Mesenchymal stem cell (in vitro differentiated cells and primary cell): ENCODE results near the gene RPS5.
"Not testable (repeated sequence)": the region's sequence is repeated elsewhere in the genome, so short reads cannot be mapped to it uniquely, and the experiment has no call there.

ENCODE experiments used
- DNase-seq: peaks from one replicate; pipeline ENCODE4 v3.0.0-alpha.2; 2013
- H2AFZ ChIP-seq: one replicate; pipeline ENCODE4 v1.6.1; 2013; ENCODE audit warnings: low read depth, mild to moderate bottlenecking, control low read depth, inconsistent platforms, low read length, moderate library complexity
- H2AK5ac ChIP-seq: 2 replicates; pipeline ENCODE4 v1.6.1; 2013; ENCODE audit warnings: low read length, moderate library complexity, mild to moderate bottlenecking, inconsistent platforms; ENCODE audit not compliant: severe bottlenecking
- H2BK120ac ChIP-seq: one replicate; pipeline ENCODE4 v1.6.1; 2013; ENCODE audit warnings: low read depth, mild to moderate bottlenecking, inconsistent platforms, low read length, moderate library complexity
- H2BK12ac ChIP-seq, 2 experiments: one replicate each; pipeline ENCODE4 v1.6.1; 2013; ENCODE audit warnings: inconsistent platforms in 2 of 2, low read length in 2 of 2, mild to moderate bottlenecking in 2 of 2, moderate library complexity in 2 of 2, control low read depth in 1 of 2
- H2BK15ac ChIP-seq: one replicate; pipeline ENCODE4 v1.6.1; 2013; ENCODE audit warnings: mild to moderate bottlenecking, low read depth, inconsistent platforms; ENCODE audit not compliant: poor library complexity, severe bottlenecking
- H2BK5ac ChIP-seq: 2 replicates; pipeline ENCODE4 v1.6.1; 2013; ENCODE audit warnings: low read depth, mild to moderate bottlenecking, low read length, control low read depth, inconsistent platforms; ENCODE audit not compliant: poor library complexity, severe bottlenecking
- H3K14ac ChIP-seq, 2 experiments: one replicate each; pipeline ENCODE4 v1.6.1; 2013; ENCODE audit warnings: inconsistent platforms in 2 of 2, low read length in 2 of 2, control low read depth in 1 of 2, mild to moderate bottlenecking in 1 of 2, moderate library complexity in 1 of 2
- H3K18ac ChIP-seq, 2 experiments: one replicate each; pipeline ENCODE4 v1.6.1; 2013; ENCODE audit warnings: inconsistent platforms in 2 of 2, low read length in 2 of 2, control low read depth in 1 of 2, low read depth in 1 of 2, mild to moderate bottlenecking in 1 of 2
- H3K23ac ChIP-seq, 2 experiments: one replicate each; pipeline ENCODE4 v1.6.1; 2013; ENCODE audit warnings: inconsistent platforms in 2 of 2, low read length in 2 of 2, mild to moderate bottlenecking in 2 of 2, moderate library complexity in 2 of 2, control low read depth in 1 of 2
- H3K27ac ChIP-seq: 2 replicates; pipeline ENCODE4 v1.5.1; 2013; ENCODE audit warnings: mild to moderate bottlenecking, moderate library complexity, low read length, control low read depth, inconsistent platforms; ENCODE audit not compliant: poor library complexity, severe bottlenecking
- H3K27me3 ChIP-seq, 2 experiments: 2 replicates each; pipeline versions ENCODE4 v1.6.1 to v1.7.0; 2013; ENCODE audit warnings: low read length in 2 of 2, mild to moderate bottlenecking in 2 of 2, moderate library complexity in 2 of 2, control low read depth in 1 of 2, inconsistent platforms in 1 of 2; ENCODE audit not compliant: control insufficient read depth in 1 of 2, insufficient read depth in 1 of 2
- H3K36me3 ChIP-seq, 2 experiments: 2 replicates each; pipeline versions ENCODE4 v1.6.1 to v1.7.0; 2013; ENCODE audit warnings: low read length in 2 of 2, control low read depth in 1 of 2, inconsistent platforms in 1 of 2, low read depth in 1 of 2, mild to moderate bottlenecking in 1 of 2; ENCODE audit not compliant: insufficient read depth in 2 of 2, control insufficient read depth in 1 of 2
- H3K4ac ChIP-seq, 2 experiments: one replicate each; pipeline ENCODE4 v1.6.1; 2013; ENCODE audit warnings: inconsistent platforms in 2 of 2, low read length in 2 of 2, mild to moderate bottlenecking in 2 of 2, moderate library complexity in 2 of 2, control low read depth in 1 of 2, low read depth in 1 of 2
- H3K4me1 ChIP-seq: 2 replicates; pipeline ENCODE4 v1.6.1; 2013; ENCODE audit warnings: low read depth, low read length, control low read depth; ENCODE audit not compliant: control insufficient read depth, insufficient read depth
- H3K4me2 ChIP-seq: 2 replicates; pipeline ENCODE4 v1.6.1; 2013; ENCODE audit warnings: low read length, mild to moderate bottlenecking, inconsistent platforms; ENCODE audit not compliant: poor library complexity, severe bottlenecking
- H3K4me3 ChIP-seq, 2 experiments: 2 replicates each; pipeline versions ENCODE4 v1.5.1 to v1.7.0; 2013; ENCODE audit warnings: low read length in 2 of 2, mild to moderate bottlenecking in 2 of 2, control low read depth in 1 of 2, low read depth in 1 of 2; ENCODE audit not compliant: insufficient read depth in 1 of 2
- H3K79me1 ChIP-seq: replicated peaks from 2 replicates; pipeline ENCODE4 v1.6.1; 2013; ENCODE audit warnings: mild to moderate bottlenecking, control low read depth, low read length, inconsistent platforms; ENCODE audit not compliant: poor library complexity, severe bottlenecking
- H3K9ac ChIP-seq: 2 replicates; pipeline ENCODE4 v1.7.0; 2013; ENCODE audit warnings: mild to moderate bottlenecking, low read length, moderate library complexity
- H3K9me3 ChIP-seq: 2 replicates; pipeline ENCODE4 v1.7.0; 2013; ENCODE audit warnings: mild to moderate bottlenecking, low read length; ENCODE audit not compliant: control insufficient read depth
- H4K8ac ChIP-seq: one replicate; pipeline ENCODE4 v1.6.1; 2013; ENCODE audit warnings: inconsistent platforms, mild to moderate bottlenecking, low read length, moderate library complexity
- H4K91ac ChIP-seq: one replicate; pipeline ENCODE4 v1.6.1; 2013; ENCODE audit warnings: mild to moderate bottlenecking, low read length, inconsistent platforms
- WGBS: methylation state at CpG from one replicate; pipeline ENCODE4 v1.1.7; 2013; ENCODE audit warnings: mixed read lengths; 5-methylcytosine and 5-hydroxymethylcytosine counted together

RPS5 gene

DNA sequence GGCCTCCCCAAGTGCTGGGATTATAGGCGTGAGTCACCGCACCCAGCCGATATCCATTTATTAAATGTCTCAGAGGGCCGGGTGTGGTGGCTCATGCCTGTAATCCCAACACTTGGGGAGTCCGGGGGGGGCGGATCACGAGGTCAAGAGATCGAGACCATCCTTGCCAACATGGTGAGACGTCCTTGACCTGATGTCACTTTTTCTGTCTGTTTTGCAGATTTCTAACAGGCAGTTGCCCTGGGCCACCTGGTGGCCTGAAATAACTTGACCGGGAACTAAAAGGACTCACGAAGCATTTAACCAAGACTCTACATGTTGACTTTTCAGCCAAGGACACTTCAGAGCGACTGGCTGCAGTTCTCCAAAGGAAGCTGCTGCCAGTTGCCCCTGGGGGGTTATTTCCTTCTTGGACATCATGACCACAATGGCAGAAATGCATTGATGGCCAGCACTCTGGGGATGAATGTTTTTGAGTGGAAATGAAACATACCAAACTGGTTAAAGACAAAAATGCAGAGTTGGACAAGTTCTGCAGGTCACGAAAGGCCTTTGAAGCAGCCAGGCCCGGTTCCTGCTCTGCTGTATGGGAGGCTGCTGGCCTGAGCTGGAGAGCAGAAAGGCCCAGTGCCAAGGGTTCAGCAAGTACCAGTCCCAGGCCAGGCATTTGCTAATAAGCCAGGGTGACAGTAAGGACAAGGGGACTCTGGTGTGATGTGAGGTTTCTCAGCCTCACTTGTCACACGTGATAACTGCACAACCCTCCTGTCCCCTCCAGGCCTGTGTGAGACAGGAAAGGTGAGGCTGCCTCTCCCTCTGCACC, 14.5 kb upstream of the RPS5 start:
- no peaks in the 10 kb centered on the region for H3K27me3 ChIP-seq
- DNase-seq: no peak
- no peak overlapping the region for H3K27ac ChIP-seq
- no peak overlapping the region for H2AFZ ChIP-seq
- H3K14ac ChIP-seq: no peak overlapping the region
- no peak overlapping the region for H2BK15ac ChIP-seq
- H3K4me1 ChIP-seq: peaks cover 3% of the 10 kb centered on the region
- H3K79me1 ChIP-seq: peaks cover 3% of the 10 kb centered on the region
- no peak overlapping the region for H2BK12ac ChIP-seq
- H4K91ac ChIP-seq: no peak overlapping the region
- no peaks in the 10 kb centered on the region for H3K9me3 ChIP-seq
- peaks cover 0 to 20% of the 10 kb centered on the region in 2 experiments for H3K36me3 ChIP-seq
- no peak overlapping the region for H3K23ac ChIP-seq
- H3K18ac ChIP-seq: no peak overlapping the region
- no peak overlapping the region for H2AK5ac ChIP-seq
- H2BK5ac ChIP-seq: no peak overlapping the region
- 80% methylated on average over 15 of the region's 15 CpGs for WGBS
- no peak overlapping the region for H4K8ac ChIP-seq
- no peak overlapping the region for H3K4me3 ChIP-seq
- no peak overlapping the region for H3K4me2 ChIP-seq
- no peak overlapping the region for H3K4ac ChIP-seq
- no peak overlapping the region for H2BK120ac ChIP-seq
- H3K9ac ChIP-seq: no peak overlapping the region

DNA sequence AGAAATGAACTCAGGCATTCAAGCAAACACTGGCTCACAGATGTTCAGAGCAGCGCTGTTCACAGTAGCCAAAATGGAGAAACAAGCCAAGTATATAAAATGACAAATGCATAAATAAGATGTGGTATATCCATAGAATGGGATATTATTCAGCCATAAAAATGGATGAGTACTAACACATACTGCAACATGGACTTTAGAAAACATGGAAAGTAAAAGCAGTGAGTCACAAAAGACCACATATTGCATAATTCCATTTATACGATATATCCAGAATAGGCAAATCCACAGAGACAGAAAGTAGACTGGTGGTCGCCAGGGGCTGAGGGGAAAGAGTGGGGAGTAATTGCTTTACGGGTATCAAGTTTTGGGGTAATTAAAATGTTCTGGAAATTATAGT, 12.9 kb upstream of the RPS5 start:
- H2AK5ac ChIP-seq: no peak overlapping the region
- peaks cover 6% of the 10 kb centered on the region for H3K4me1 ChIP-seq
- no peak overlapping the region for H3K9ac ChIP-seq
- H3K27ac ChIP-seq: no peak overlapping the region
- no peak overlapping the region for H2BK15ac ChIP-seq
- H3K14ac ChIP-seq: no peak overlapping the region
- H4K91ac ChIP-seq: no peak overlapping the region
- H3K4ac ChIP-seq: no peak overlapping the region
- no peak overlapping the region for H3K4me2 ChIP-seq
- H3K4me3 ChIP-seq: no peak overlapping the region
- no peaks in the 10 kb centered on the region for H3K9me3 ChIP-seq
- H2BK5ac ChIP-seq: no peak overlapping the region
- no peak overlapping the region for H3K18ac ChIP-seq
- WGBS: 77% methylated on average over 3 of the region's 4 CpGs
- H3K23ac ChIP-seq: no peak overlapping the region
- peak; percentile 44 for DNase-seq
- H4K8ac ChIP-seq: no peak overlapping the region
- H3K79me1 ChIP-seq: peaks cover 20% of the 10 kb centered on the region
- no peak overlapping the region for H2AFZ ChIP-seq
- no peak overlapping the region for H2BK120ac ChIP-seq
- H2BK12ac ChIP-seq: no peak overlapping the region
- no peaks in the 10 kb centered on the region for H3K27me3 ChIP-seq
- H3K36me3 ChIP-seq: peaks cover 0 to 6% of the 10 kb centered on the region in 2 experiments

DNA sequence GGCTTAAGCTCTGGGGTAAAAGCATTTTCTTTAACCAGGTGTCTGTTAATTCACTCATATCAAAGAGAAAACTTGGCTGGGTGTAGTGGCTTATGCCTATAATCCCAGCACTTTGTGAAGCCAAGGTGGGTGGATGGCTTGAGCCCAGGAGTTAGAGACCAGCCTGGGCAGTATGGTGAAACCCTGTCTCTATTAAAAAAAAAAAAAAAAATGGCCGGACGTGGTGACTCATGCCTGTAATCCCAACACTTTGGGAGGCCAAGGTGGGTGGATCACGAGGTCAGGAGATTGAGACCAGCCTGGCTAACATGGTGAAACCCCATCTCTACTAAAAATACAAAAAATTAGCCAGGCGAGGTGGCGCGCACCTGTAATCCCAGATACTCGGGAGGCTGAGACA, 10.3 kb upstream of the RPS5 start:
- H3K9ac ChIP-seq, H4K8ac ChIP-seq, H3K4me2 ChIP-seq, H2BK15ac ChIP-seq, H3K36me3 ChIP-seq, H3K23ac ChIP-seq, H3K14ac ChIP-seq, H3K27me3 ChIP-seq, H2AK5ac ChIP-seq, H3K9me3 ChIP-seq, H2BK120ac ChIP-seq, H2AFZ ChIP-seq, H3K4ac ChIP-seq, H2BK5ac ChIP-seq, H2BK12ac ChIP-seq, H3K4me3 ChIP-seq, H3K18ac ChIP-seq, H4K91ac ChIP-seq: not testable (repeated sequence)
- peak; percentile 44 for DNase-seq
- H3K27ac ChIP-seq: peak overlapping the region; percentile 22
- WGBS: 75% methylated on average over 7 of the region's 7 CpGs
- peaks cover 25% of the 10 kb centered on the region for H3K79me1 ChIP-seq
- peaks cover 18% of the 10 kb centered on the region for H3K4me1 ChIP-seq

DNA sequence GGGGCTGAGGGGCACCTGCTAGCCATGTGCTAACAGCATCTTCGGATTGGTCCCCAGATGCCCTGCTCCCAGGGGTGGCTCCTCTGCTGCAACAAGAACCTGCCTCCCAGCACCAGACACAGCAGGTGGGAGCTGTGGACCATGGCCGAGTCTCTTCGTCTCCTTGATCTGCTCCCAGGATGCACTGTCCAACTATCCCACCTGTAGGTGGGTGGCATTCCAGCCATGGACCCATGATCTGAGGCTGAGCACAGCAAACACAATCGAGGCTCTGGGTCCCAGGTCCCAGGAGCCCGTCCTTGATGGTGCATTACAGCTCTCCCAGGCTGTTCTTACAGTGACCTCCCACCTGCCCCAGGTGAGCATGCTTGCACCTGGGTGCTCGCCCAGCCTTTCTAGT, 7.8 kb upstream of the RPS5 start:
- peaks cover 26% of the 10 kb centered on the region for H3K4me1 ChIP-seq
- no peak overlapping the region for H3K9ac ChIP-seq
- no peak overlapping the region for H4K91ac ChIP-seq
- no peak overlapping the region for H2AK5ac ChIP-seq
- H2BK5ac ChIP-seq: no peak overlapping the region
- no peak overlapping the region for H2BK15ac ChIP-seq
- no peak overlapping the region for H3K14ac ChIP-seq
- no peak overlapping the region for H3K23ac ChIP-seq
- H3K9me3 ChIP-seq: no peaks in the 10 kb centered on the region
- H3K79me1 ChIP-seq: peaks cover 36% of the 10 kb centered on the region
- no peak overlapping the region for H3K4me2 ChIP-seq
- H3K36me3 ChIP-seq: peaks cover 0 to 10% of the 10 kb centered on the region in 2 experiments
- H4K8ac ChIP-seq: peak overlapping the region; percentile 79
- no peak overlapping the region for H3K4ac ChIP-seq
- 93% methylated on average over 6 of the region's 6 CpGs for WGBS
- peak overlapping the region in 1 of 2 experiments; percentile 86 for H3K4me3 ChIP-seq
- no peak overlapping the region for H2BK12ac ChIP-seq
- no peak for DNase-seq
- H2AFZ ChIP-seq: no peak overlapping the region
- no peaks in the 10 kb centered on the region for H3K27me3 ChIP-seq
- no peak overlapping the region for H3K27ac ChIP-seq
- no peak overlapping the region for H3K18ac ChIP-seq
- no peak overlapping the region for H2BK120ac ChIP-seq
